Mesenchymal stem cell (in vitro differentiated cells and primary cell): ENCODE data around the gene BORCS6.

ENCODE experiments used
- DNase-seq: peaks from one replicate; pipeline ENCODE4 v3.0.0-alpha.2; 2013
- H2AFZ ChIP-seq: one replicate; pipeline ENCODE4 v1.6.1; 2013; ENCODE audit warnings: low read depth, mild to moderate bottlenecking, control low read depth, inconsistent platforms, low read length, moderate library complexity
- H2AK5ac ChIP-seq: 2 replicates; pipeline ENCODE4 v1.6.1; 2013; ENCODE audit warnings: low read length, moderate library complexity, mild to moderate bottlenecking, inconsistent platforms; ENCODE audit not compliant: severe bottlenecking
- H2BK120ac ChIP-seq: one replicate; pipeline ENCODE4 v1.6.1; 2013; ENCODE audit warnings: low read depth, mild to moderate bottlenecking, inconsistent platforms, low read length, moderate library complexity
- H2BK12ac ChIP-seq, 2 experiments: one replicate each; pipeline ENCODE4 v1.6.1; 2013; ENCODE audit warnings: inconsistent platforms in 2 of 2, low read length in 2 of 2, mild to moderate bottlenecking in 2 of 2, moderate library complexity in 2 of 2, control low read depth in 1 of 2
- H2BK15ac ChIP-seq: one replicate; pipeline ENCODE4 v1.6.1; 2013; ENCODE audit warnings: mild to moderate bottlenecking, low read depth, inconsistent platforms; ENCODE audit not compliant: poor library complexity, severe bottlenecking
- H2BK5ac ChIP-seq: 2 replicates; pipeline ENCODE4 v1.6.1; 2013; ENCODE audit warnings: low read depth, mild to moderate bottlenecking, low read length, control low read depth, inconsistent platforms; ENCODE audit not compliant: poor library complexity, severe bottlenecking
- H3K14ac ChIP-seq, 2 experiments: one replicate each; pipeline ENCODE4 v1.6.1; 2013; ENCODE audit warnings: inconsistent platforms in 2 of 2, low read length in 2 of 2, control low read depth in 1 of 2, mild to moderate bottlenecking in 1 of 2, moderate library complexity in 1 of 2
- H3K18ac ChIP-seq, 2 experiments: one replicate each; pipeline ENCODE4 v1.6.1; 2013; ENCODE audit warnings: inconsistent platforms in 2 of 2, low read length in 2 of 2, control low read depth in 1 of 2, low read depth in 1 of 2, mild to moderate bottlenecking in 1 of 2
- H3K23ac ChIP-seq, 2 experiments: one replicate each; pipeline ENCODE4 v1.6.1; 2013; ENCODE audit warnings: inconsistent platforms in 2 of 2, low read length in 2 of 2, mild to moderate bottlenecking in 2 of 2, moderate library complexity in 2 of 2, control low read depth in 1 of 2
- H3K27ac ChIP-seq: 2 replicates; pipeline ENCODE4 v1.5.1; 2013; ENCODE audit warnings: mild to moderate bottlenecking, moderate library complexity, low read length, control low read depth, inconsistent platforms; ENCODE audit not compliant: poor library complexity, severe bottlenecking
- H3K27me3 ChIP-seq, 2 experiments: 2 replicates each; pipeline versions ENCODE4 v1.6.1 to v1.7.0; 2013; ENCODE audit warnings: low read length in 2 of 2, mild to moderate bottlenecking in 2 of 2, moderate library complexity in 2 of 2, control low read depth in 1 of 2, inconsistent platforms in 1 of 2; ENCODE audit not compliant: control insufficient read depth in 1 of 2, insufficient read depth in 1 of 2
- H3K36me3 ChIP-seq, 2 experiments: 2 replicates each; pipeline versions ENCODE4 v1.6.1 to v1.7.0; 2013; ENCODE audit warnings: low read length in 2 of 2, control low read depth in 1 of 2, inconsistent platforms in 1 of 2, low read depth in 1 of 2, mild to moderate bottlenecking in 1 of 2; ENCODE audit not compliant: insufficient read depth in 2 of 2, control insufficient read depth in 1 of 2
- H3K4ac ChIP-seq, 2 experiments: one replicate each; pipeline ENCODE4 v1.6.1; 2013; ENCODE audit warnings: inconsistent platforms in 2 of 2, low read length in 2 of 2, mild to moderate bottlenecking in 2 of 2, moderate library complexity in 2 of 2, control low read depth in 1 of 2, low read depth in 1 of 2
- H3K4me1 ChIP-seq: 2 replicates; pipeline ENCODE4 v1.6.1; 2013; ENCODE audit warnings: low read depth, low read length, control low read depth; ENCODE audit not compliant: control insufficient read depth, insufficient read depth
- H3K4me2 ChIP-seq: 2 replicates; pipeline ENCODE4 v1.6.1; 2013; ENCODE audit warnings: low read length, mild to moderate bottlenecking, inconsistent platforms; ENCODE audit not compliant: poor library complexity, severe bottlenecking
- H3K4me3 ChIP-seq, 2 experiments: 2 replicates each; pipeline versions ENCODE4 v1.5.1 to v1.7.0; 2013; ENCODE audit warnings: low read length in 2 of 2, mild to moderate bottlenecking in 2 of 2, control low read depth in 1 of 2, low read depth in 1 of 2; ENCODE audit not compliant: insufficient read depth in 1 of 2
- H3K79me1 ChIP-seq: replicated peaks from 2 replicates; pipeline ENCODE4 v1.6.1; 2013; ENCODE audit warnings: mild to moderate bottlenecking, control low read depth, low read length, inconsistent platforms; ENCODE audit not compliant: poor library complexity, severe bottlenecking
- H3K9ac ChIP-seq: 2 replicates; pipeline ENCODE4 v1.7.0; 2013; ENCODE audit warnings: mild to moderate bottlenecking, low read length, moderate library complexity
- H3K9me3 ChIP-seq: 2 replicates; pipeline ENCODE4 v1.7.0; 2013; ENCODE audit warnings: mild to moderate bottlenecking, low read length; ENCODE audit not compliant: control insufficient read depth
- H4K8ac ChIP-seq: one replicate; pipeline ENCODE4 v1.6.1; 2013; ENCODE audit warnings: inconsistent platforms, mild to moderate bottlenecking, low read length, moderate library complexity
- H4K91ac ChIP-seq: one replicate; pipeline ENCODE4 v1.6.1; 2013; ENCODE audit warnings: mild to moderate bottlenecking, low read length, inconsistent platforms
- WGBS: methylation state at CpG from one replicate; pipeline ENCODE4 v1.1.7; 2013; ENCODE audit warnings: mixed read lengths; 5-methylcytosine and 5-hydroxymethylcytosine counted together

BORCS6 gene

GRCh38 chr17:8155231-8155995 lies 34.6 kb downstream of the BORCS6 start:
- H2BK5ac ChIP-seq, result no peak overlapping the region
- WGBS, result 50% methylated on average over 14 of the region's 14 CpGs
- peak overlapping the region; percentile 15 to 86 for H2BK12ac ChIP-seq
- no peaks in the 10 kb centered on the region for H3K9me3 ChIP-seq
- peak overlapping the region; percentile 83 for H2BK120ac ChIP-seq
- no peak overlapping the region for H3K23ac ChIP-seq
- H3K18ac ChIP-seq, result peak overlapping the region; percentile 37 to 92
- H3K4ac ChIP-seq, result peak overlapping the region; percentile 78 to 85
- H3K27me3 ChIP-seq, result no peaks in the 10 kb centered on the region
- peak overlapping the region; percentile 55 for H3K27ac ChIP-seq
- H3K4me1 ChIP-seq, result peaks cover 40% of the 10 kb centered on the region
- peak overlapping the region; percentile 69 for H4K8ac ChIP-seq
- peak overlapping the region; percentile 91 for H3K4me2 ChIP-seq
- H3K9ac ChIP-seq, result peak overlapping the region; percentile 98
- DNase-seq, result no peak
- H2AK5ac ChIP-seq, result peak overlapping the region; percentile 12
- peaks cover 10 to 19% of the 10 kb centered on the region in 2 experiments for H3K36me3 ChIP-seq
- H3K79me1 ChIP-seq, result peaks cover 25% of the 10 kb centered on the region
- H4K91ac ChIP-seq, result peak overlapping the region; percentile 76
- no peak overlapping the region for H3K14ac ChIP-seq
- H2AFZ ChIP-seq, result no peak overlapping the region
- peak overlapping the region; percentile 98 for H2BK15ac ChIP-seq
- peak overlapping the region; percentile 63 to 92 for H3K4me3 ChIP-seq

- Histone ChIP-seq H2BK12ac (peak overlapping the region; percentile 17 to 71), H3K9me3 (no peaks in the 10 kb centered on the region), H3K27ac (peak overlapping the region; percentile 89), H3K4me3 (peak overlapping the region in 1 of 2 experiments; percentile 92), H4K8ac (peak overlapping the region; percentile 74), H3K4me1 (peaks cover 44% of the 10 kb centered on the region), H2BK15ac (peak overlapping the region; percentile 73), H3K79me1 (peaks cover 29% of the 10 kb centered on the region), H2BK5ac (peak overlapping the region; percentile 54), H3K4me2 (peak overlapping the region; percentile 80), H2AK5ac (peak overlapping the region; percentile 74), H3K27me3 (no peaks in the 10 kb centered on the region), H3K23ac (no peak overlapping the region), H2AFZ (no peak overlapping the region), H3K9ac (peak overlapping the region; percentile 98), H3K36me3 (peaks cover 10 to 23% of the 10 kb centered on the region in 2 experiments), H3K4ac (peak overlapping the region; percentile 13 to 20), H2BK120ac (peak overlapping the region; percentile 65), H4K91ac (peak overlapping the region; percentile 64), H3K14ac (no peak overlapping the region), H3K18ac (peak overlapping the region; percentile 77 to 92)
- DNase-seq, result no peak
- WGBS, result 60% methylated on average over 8 of the region's 11 CpGs
Observed at GRCh38 chr17:8154608-8155155, 35.3 kb downstream of the BORCS6 start.

- peak overlapping the region in 1 of 2 experiments; percentile 21 for H3K4ac ChIP-seq
- peak overlapping the region in 1 of 2 experiments; percentile 92 for H3K4me3 ChIP-seq
- H2AK5ac ChIP-seq, result peak overlapping the region; percentile 10
- peaks cover 12 to 24% of the 10 kb centered on the region in 2 experiments for H3K36me3 ChIP-seq
- no peak overlapping the region for H3K14ac ChIP-seq
- peak overlapping the region; percentile 78 for H2BK5ac ChIP-seq
- H3K9me3 ChIP-seq, result no peaks in the 10 kb centered on the region
- peak overlapping the region; percentile 77 to 92 for H3K18ac ChIP-seq
- peak; percentile 99 for DNase-seq
- H3K27me3 ChIP-seq, result no peaks in the 10 kb centered on the region
- peak overlapping the region; percentile 98 for H3K9ac ChIP-seq
- H3K27ac ChIP-seq, result peak overlapping the region; percentile 89
- no peak overlapping the region for H4K91ac ChIP-seq
- no peak overlapping the region for H2AFZ ChIP-seq
- 2% methylated on average over 19 of the region's 22 CpGs for WGBS
- peak overlapping the region; percentile 80 for H3K4me2 ChIP-seq
- no peak overlapping the region for H3K23ac ChIP-seq
- H2BK120ac ChIP-seq, result peak overlapping the region; percentile 65
- H3K79me1 ChIP-seq, result peaks cover 30% of the 10 kb centered on the region
- H4K8ac ChIP-seq, result peak overlapping the region; percentile 74
- peaks cover 44% of the 10 kb centered on the region for H3K4me1 ChIP-seq
- H2BK15ac ChIP-seq, result peak overlapping the region; percentile 73
- H2BK12ac ChIP-seq, result peak overlapping the region; percentile 61 to 71
Observed at GRCh38 chr17:8153957-8154607, 35.9 kb downstream of the BORCS6 start.

GRCh38 chr17:8153525-8153956 lies 36.4 kb downstream of the BORCS6 start:
- Histone ChIP-seq H3K79me1 (peaks cover 31% of the 10 kb centered on the region), H3K27ac (peak overlapping the region; percentile 89), H3K4me2 (no peak overlapping the region), H3K4me1 (peaks cover 44% of the 10 kb centered on the region), H3K18ac (peak overlapping the region in 1 of 2 experiments; percentile 40), H2AK5ac (no peak overlapping the region), H2BK5ac (no peak overlapping the region), H3K27me3 (no peaks in the 10 kb centered on the region), H3K23ac (no peak overlapping the region), H2AFZ (no peak overlapping the region), H2BK120ac (peak overlapping the region; percentile 22), H4K91ac (no peak overlapping the region), H4K8ac (no peak overlapping the region), H2BK15ac (peak overlapping the region; percentile 2), H3K4ac (peak overlapping the region in 1 of 2 experiments; percentile 71), H3K36me3 (peaks cover 16 to 27% of the 10 kb centered on the region in 2 experiments), H3K9me3 (no peaks in the 10 kb centered on the region), H3K4me3 (peak overlapping the region in 1 of 2 experiments; percentile 86), H2BK12ac (no peak overlapping the region), H3K14ac (no peak overlapping the region), H3K9ac (peak overlapping the region; percentile 98)
- WGBS, result 33% methylated on average over 13 of the region's 13 CpGs
- peak; percentile 98 for DNase-seq
